ENCODE results near the gene EPHB1. TPM values are rescaled to one million over a fixed set of nuclear protein-coding genes. Genes with fewer than 3 reads are reported as not detected.

Gene EPHB1
- total RNA-seq, 2 donors from 2014 or later: 1.9 to 3.2 TPM

DNA sequence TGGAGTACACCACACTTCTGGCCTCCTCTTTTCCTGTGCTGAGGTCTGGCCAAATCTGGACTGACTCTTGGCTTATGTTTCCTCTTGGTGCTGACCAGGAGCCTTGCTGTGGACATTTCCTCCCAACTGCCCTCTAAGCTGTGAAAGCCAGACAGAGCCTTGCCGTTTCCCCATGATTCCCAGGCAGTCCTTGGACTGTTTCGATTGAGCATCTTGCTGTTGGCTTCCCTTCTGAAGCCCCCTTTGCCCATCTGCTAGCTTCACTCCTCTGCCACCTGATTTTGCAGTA, 110.5 kb downstream of the EPHB1 start:
- Histone ChIP-seq H3K4me3 (no peak overlapping the region), H3K27me3 (no peaks in the 10 kb centered on the region), H3K4me1 (peaks cover 0 to 13% of the 10 kb centered on the region in 2 donors), H3K36me3 (no peaks in the 10 kb centered on the region), H3K27ac (no peak overlapping the region), H3K9me3 (no peaks in the 10 kb centered on the region)
- DNase-seq (ENCODE audit: low spot score): no peak
- TF ChIP-seq CTCF (IDR thresholded peaks at IDR 0.05): no peak

DNA sequence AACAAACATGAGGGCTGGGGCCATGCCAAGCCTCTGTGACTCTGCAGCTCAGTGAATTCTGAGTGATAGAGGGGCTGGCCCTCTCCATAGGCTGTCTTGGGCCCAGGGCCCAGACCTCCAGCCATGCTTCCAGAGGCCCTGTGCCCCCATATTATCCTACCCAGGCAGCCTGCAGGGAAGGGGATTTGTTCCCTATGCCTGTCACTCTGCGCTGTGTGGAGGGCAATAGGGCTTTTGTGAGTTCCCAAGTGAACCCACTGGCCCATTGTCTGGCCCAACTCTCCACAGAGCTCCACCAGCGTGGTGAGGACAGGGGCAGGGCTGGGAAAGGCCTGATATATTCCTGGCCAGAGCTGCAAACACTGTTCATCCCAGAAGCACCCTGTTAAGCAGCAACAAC, 113.2 kb downstream of the EPHB1 start:
- H3K27me3 ChIP-seq: no peaks in the 10 kb centered on the region
- H3K9me3 ChIP-seq: no peaks in the 10 kb centered on the region
- no peak overlapping the region for H3K27ac ChIP-seq
- H3K36me3 ChIP-seq: no peaks in the 10 kb centered on the region
- DNase-seq (ENCODE audit: low spot score): no peak
- peaks cover 0 to 13% of the 10 kb centered on the region in 2 donors for H3K4me1 ChIP-seq
- H3K4me3 ChIP-seq: no peak overlapping the region
- no peak for TF ChIP-seq CTCF (IDR thresholded peaks at IDR 0.05)

DNA sequence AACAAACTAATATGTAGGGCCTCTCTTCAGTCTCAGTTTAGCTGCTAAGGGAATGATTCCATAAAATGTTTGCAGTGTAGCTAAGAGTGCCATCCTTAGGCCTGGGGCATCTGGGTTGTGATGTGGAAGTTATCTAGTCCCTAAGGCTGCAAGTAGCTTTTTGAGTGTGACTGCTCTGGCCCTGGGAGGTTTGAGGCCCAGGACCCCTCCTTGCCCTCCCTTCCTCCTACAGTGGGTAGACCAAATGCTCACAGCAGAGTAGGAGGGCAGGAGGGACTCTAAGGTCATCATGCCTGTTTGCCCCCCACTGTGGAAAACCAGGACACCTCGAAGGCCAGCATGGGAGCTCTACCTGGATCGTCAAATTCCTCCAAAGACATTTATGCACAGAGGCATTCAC, 115.0 kb downstream of the EPHB1 start:
- Histone ChIP-seq H3K4me3 (no peak overlapping the region), H3K4me1 (peaks cover 0 to 4% of the 10 kb centered on the region in 2 donors), H3K36me3 (no peaks in the 10 kb centered on the region), H3K27ac (no peak overlapping the region), H3K9me3 (no peaks in the 10 kb centered on the region), H3K27me3 (no peaks in the 10 kb centered on the region)
- TF ChIP-seq CTCF (IDR thresholded peaks at IDR 0.05): no peak
- no peak for DNase-seq (ENCODE audit: low spot score)

- H3K4me3 ChIP-seq: no peak overlapping the region
These were observed 116.8 kb downstream of the EPHB1 start for GRCh38 chr3:134911586-134912548.

DNA sequence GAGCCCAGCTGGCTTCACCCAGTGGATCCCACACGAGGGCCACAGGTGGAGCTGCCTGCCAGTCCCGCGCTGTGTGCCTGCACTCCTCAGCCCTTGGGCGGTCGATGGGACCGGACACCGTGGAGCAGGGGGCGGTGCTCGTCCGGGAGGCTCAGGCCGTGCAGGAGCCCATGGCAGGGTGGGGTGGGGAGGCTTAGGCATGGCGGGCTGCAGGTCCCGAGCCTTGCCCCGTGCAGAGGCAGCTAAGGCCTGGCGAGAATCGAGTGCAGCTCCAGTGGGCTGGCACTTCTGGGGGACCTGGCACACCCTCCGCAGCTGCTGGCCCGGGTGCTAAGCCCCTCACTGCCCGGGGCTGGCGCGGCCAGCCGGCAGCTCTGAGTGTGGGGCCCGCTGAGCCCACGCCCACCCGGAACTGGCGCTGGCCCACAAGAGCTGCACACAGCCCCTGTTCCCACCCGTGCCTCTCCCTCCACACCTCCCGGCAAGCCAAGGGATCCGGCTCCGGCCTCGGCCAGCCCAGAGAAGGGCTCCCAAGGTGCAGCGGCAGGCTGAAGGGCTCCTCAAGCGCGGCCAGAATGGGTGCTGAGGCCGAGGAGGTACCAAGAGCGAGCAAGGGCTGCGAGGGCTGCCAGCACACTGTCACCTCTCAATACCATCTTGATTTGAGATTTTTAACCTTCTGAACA, 121.4 kb downstream of the EPHB1 start:
- Histone ChIP-seq H3K9me3 (no peaks in the 10 kb centered on the region), H3K27ac (no peak overlapping the region), H3K4me3 (no peak overlapping the region), H3K36me3 (no peaks in the 10 kb centered on the region), H3K4me1 (no peaks in the 10 kb centered on the region), H3K27me3 (no peaks in the 10 kb centered on the region)
- TF ChIP-seq CTCF (IDR thresholded peaks at IDR 0.05): no peak
- no peak for DNase-seq (ENCODE audit: low spot score)

More at GRCh38 chr3:134911586-134912548, 116.8 kb downstream of the EPHB1 start:
- H3K27ac ChIP-seq: no peak overlapping the region
- H3K9me3 ChIP-seq: no peaks in the 10 kb centered on the region
- no peaks in the 10 kb centered on the region for H3K4me1 ChIP-seq
- H3K27me3 ChIP-seq: no peaks in the 10 kb centered on the region
- no peak for TF ChIP-seq CTCF (IDR thresholded peaks at IDR 0.05)
- DNase-seq (ENCODE audit: low spot score): no peak
- no peaks in the 10 kb centered on the region for H3K36me3 ChIP-seq

Data from right atrium auricular region (tissue), 2 donors.